HFF-Myc (cell line): ENCODE measurements around the gene GIT2.

Source experiments
- DNase-seq: peaks from one replicate; pipeline ENCODE4 v3.0.0-alpha.2; 2011; ENCODE audit warnings: low read depth; ENCODE audit errors: extremely low read depth
- H3K4me3 ChIP-seq: replicated peaks from 2 replicates; pipeline ENCODE4 v1.5.1; 2011; ENCODE audit warnings: low read depth, mild to moderate bottlenecking, control low read depth, low read length
- CTCF ChIP-seq: IDR thresholded peaks from 2 replicates; pipeline ENCODE4 v1.5.1; 2012; ENCODE audit warnings: mild to moderate bottlenecking, low read depth, low read length, control low read depth; ENCODE audit errors: missing control alignments

GIT2 gene

GRCh38 chr12:110004598-110004997 lies 8.4 kb upstream of the GIT2 start:
- no peak for DNase-seq

GRCh38 chr12:110002676-110003515 lies 6.7 kb upstream of the GIT2 start:
- H3K4me3 ChIP-seq, result no peak overlapping the region
- DNase-seq, result peak; percentile 20
- TF ChIP-seq CTCF, result no peak

More at GRCh38 chr12:110004598-110004997, 8.4 kb upstream of the GIT2 start:
- TF ChIP-seq CTCF, result no peak
- no peak overlapping the region for H3K4me3 ChIP-seq

GRCh38 chr12:110001596-110001995 lies 5.4 kb upstream of the GIT2 start:
- no peak for TF ChIP-seq CTCF
- peak overlapping the region; percentile 82 for H3K4me3 ChIP-seq
- DNase-seq, result peak; percentile 19

- H3K4me3 ChIP-seq, result peak overlapping the region; percentile 82
- TF ChIP-seq CTCF, result no peak
- DNase-seq, result no peak
Observed at GRCh38 chr12:109999983-110000505, 3.9 kb upstream of the GIT2 start.

GRCh38 chr12:109999649-109999971 lies 3.4 kb upstream of the GIT2 start:
- H3K4me3 ChIP-seq, result peak overlapping the region; percentile 82
- no peak for TF ChIP-seq CTCF
- no peak for DNase-seq

GRCh38 chr12:109998904-109999648 lies 2.9 kb upstream of the GIT2 start, which contains the start of gene ANKRD13A:
Gene ANKRD13A (plus strand): TSS chr12:109999430. CDS start chr12:109999689, 259 bp downstream.
- H3K4me3 ChIP-seq, result peak within 1 kb of the TSS; percentile 82
- peak; percentile 92 for DNase-seq
- no peak for TF ChIP-seq CTCF
